HepG2 (cell line): ENCODE measurements around the gene MBD5. TPM values are rescaled to one million over a fixed set of nuclear protein-coding genes. Genes with fewer than 3 reads are reported as not detected.

ENCODE experiments used
- ATAC-seq: fragments of 200-7000 bp; cut with Tn5 transposase; 3 replicates; pipeline ENCODE4 v1.9.1; 2020; ENCODE audit warnings: mild to moderate bottlenecking, moderate library complexity
- BruUV-seq: library from RNA; stranded (reverse); fragments of 400-500 nt; replicated peaks from 2 replicates; lab custom pipeline; 2021; lab: Mats Ljungman, UMichigan
- CTCF ChIA-PET: fragments of 300-600 bp; formaldehyde crosslinking; extraction: SDS; loops from one replicate; lab custom pipeline; 2021; ENCODE audit warnings: low total read pairs, inconsistent platforms, low intra/inter-chr PET ratio; lab: Yijun Ruan, JAX
- POLR2A ChIA-PET: fragments of 350-600 bp; sonication (Branson Sonifier 250); formaldehyde crosslinking; loops from one replicate; lab custom pipeline; 2020; ENCODE audit warnings: antibody characterized with exemption, inconsistent platforms; lab: Yijun Ruan, JAX
- DNase-seq: peaks from one replicate; pipeline ENCODE4 v3.0.0-alpha.2; 2015; ENCODE audit warnings: low spot score
- FAIRE-seq: peaks from 3 replicates; lab custom pipeline; 2011; peaks lifted over from hg19 to GRCh38; lab: Jason Lieb, UNC
- H2AFZ ChIP-seq: one replicate; pipeline ENCODE4 v1.6.1; 2011; ENCODE audit warnings: low read length, inconsistent platforms
- H3K27ac ChIP-seq: fragments of 300-600 bp; 3 replicates; pipeline ENCODE4 v1.8.0; 2011; ENCODE audit warnings: mixed run types, mild to moderate bottlenecking, mixed read lengths, low read length, inconsistent platforms; ENCODE audit not compliant: insufficient read depth; ENCODE audit errors: extremely low read length
- H3K27me3 ChIP-seq, 2 experiments: fragments of 200-600 bp in 1 of 2; 2 replicates in 1 of 2; 3 replicates in 1 of 2; pipeline versions ENCODE4 v1.6.0 to v1.8.0; 2011; ENCODE audit warnings: low read length in 2 of 2, mild to moderate bottlenecking in 2 of 2, moderate library complexity in 2 of 2, inconsistent platforms in 1 of 2; ENCODE audit not compliant: insufficient read depth in 2 of 2, control insufficient read depth in 1 of 2
- H3K36me3 ChIP-seq, 2 experiments: fragments of 200-600 bp in 1 of 2; replicated peaks in 1 of 2; 2 replicates in 1 of 2; 3 replicates in 1 of 2; pipeline versions ENCODE4 v1.5.1 to v1.8.0; 2011; ENCODE audit warnings: low read length in 2 of 2, inconsistent platforms in 1 of 2; ENCODE audit not compliant: insufficient read depth in 2 of 2, control insufficient read depth in 1 of 2
- H3K4me1 ChIP-seq: 2 replicates; pipeline ENCODE4 v1.5.1; 2012; ENCODE audit warnings: low read length, inconsistent platforms; ENCODE audit not compliant: insufficient read depth
- H3K4me2 ChIP-seq: 2 replicates; pipeline ENCODE4 v1.6.0; 2011; ENCODE audit warnings: low read depth, low read length, inconsistent platforms
- H3K4me3 ChIP-seq, 3 experiments: fragments of 200-600 bp in 1 of 3; sonication (generic), shearing (Covaris generic) in 1 of 3; replicated peaks in 1 of 3; 2 replicates each; pipeline ENCODE4 v1.5.1; 2011 to 2016; ENCODE audit warnings: low read length in 3 of 3, inconsistent platforms in 2 of 3, low read depth in 2 of 3, mild to moderate bottlenecking in 2 of 3, control low read depth in 1 of 3, mixed read lengths in 1 of 3; ENCODE audit not compliant: insufficient read depth in 1 of 3
- H3K79me2 ChIP-seq: one replicate; pipeline ENCODE4 v1.6.1; 2011; ENCODE audit warnings: low read length, inconsistent platforms; ENCODE audit not compliant: insufficient read depth
- H3K9ac ChIP-seq: 2 replicates; pipeline ENCODE4 v1.6.0; 2011; ENCODE audit warnings: mild to moderate bottlenecking, low read depth, low read length, inconsistent platforms; ENCODE audit not compliant: insufficient read depth
- H3K9me3 ChIP-seq: 2 replicates; pipeline ENCODE4 v1.5.1; 2012; ENCODE audit warnings: mild to moderate bottlenecking, low read length
- H4K20me1 ChIP-seq: 2 replicates; pipeline ENCODE4 v1.6.0; 2011; ENCODE audit warnings: inconsistent platforms, mild to moderate bottlenecking, low read length, moderate library complexity; ENCODE audit not compliant: insufficient read depth
- ARID5B ChIP-seq: IDR thresholded peaks from 2 replicates; pipeline ENCODE4 v1.4.0; 2020; ENCODE audit warnings: mild to moderate bottlenecking, missing genetic modification reagents
- CEBPG ChIP-seq: IDR thresholded peaks from 2 replicates; pipeline ENCODE4 v1.6.1; 2016
- E2F1 ChIP-seq: sonication (generic); formaldehyde crosslinking; IDR thresholded peaks from 2 replicates; pipeline ENCODE4 v1.5.0; 2020; ENCODE audit warnings: missing genetic modification reagents
- EHMT2 ChIP-seq: fragments of 200-600 bp; sonication (generic); IDR thresholded peaks from 2 replicates; pipeline ENCODE4 v1.7.0; 2017; ENCODE audit warnings: antibody characterized with exemption, low read depth, low read length, borderline replicate concordance
- SMAD9 ChIP-seq: sonication (generic); formaldehyde crosslinking; IDR thresholded peaks from 2 replicates; pipeline ENCODE4 v1.5.1; 2020; ENCODE audit warnings: mild to moderate bottlenecking, missing genetic modification reagents
- SP5 ChIP-seq: IDR thresholded peaks from 2 replicates; pipeline ENCODE4 v1.6.1; 2016; ENCODE audit warnings: low read depth, borderline replicate concordance
- SRSF1 ChIP-seq: fragments of 200-400 bp; formaldehyde crosslinking; optimal IDR thresholded peaks from 2 replicates; pipeline ENCODE3; 2017; ENCODE audit warnings: mild to moderate bottlenecking, low read depth, low read length, moderate library complexity
- YY1 ChIP-seq: IDR thresholded peaks from 2 replicates; pipeline ENCODE4 v1.6.1; 2011; ENCODE audit warnings: low read length, low read depth, moderate library complexity, mild to moderate bottlenecking; ENCODE audit not compliant: insufficient read depth, insufficient replicate concordance
- ZFYVE20 ChIP-seq: sonication (generic); formaldehyde crosslinking; IDR thresholded peaks from 2 replicates; pipeline ENCODE4 v1.8.0; 2023; ENCODE audit warnings: low read depth, mild to moderate bottlenecking, moderate library complexity, missing genetic modification reagents, borderline replicate concordance
- ZNF329 ChIP-seq: sonication (generic); formaldehyde crosslinking; IDR thresholded peaks from 2 replicates; pipeline ENCODE4 v1.9.0; 2021; ENCODE audit warnings: low read depth, mild to moderate bottlenecking, missing genetic modification reagents
- ZNF749 ChIP-seq: sonication (generic); formaldehyde crosslinking; IDR thresholded peaks from 2 replicates; pipeline ENCODE4 v1.8.0; 2022; ENCODE audit warnings: mild to moderate bottlenecking, missing genetic modification reagents, moderate library complexity, borderline replicate concordance
- ZNF761 ChIP-seq: sonication (generic); formaldehyde crosslinking; conservative IDR thresholded peaks from 2 replicates; pipeline ENCODE4 v1.4.0; 2020; ENCODE audit warnings: mild to moderate bottlenecking, missing genetic modification reagents
- ZSCAN5A ChIP-seq: sonication (generic); formaldehyde crosslinking; IDR thresholded peaks from 2 replicates; pipeline ENCODE4 v1.8.0; 2022; ENCODE audit warnings: mild to moderate bottlenecking, missing genetic modification reagents, borderline replicate concordance
- WGBS: methylation state at CpG from one replicate; pipeline ENCODE4 v1.1.6; 2017; ENCODE audit warnings: low lambda C conversion rate; 5-methylcytosine and 5-hydroxymethylcytosine counted together
- in situ Hi-C: cut with HindIII; loops from 2 replicates; pipeline ENCODE4 v1.10.0; 2017; ENCODE audit warnings: low pct_unique_long_range_greater_than_20kb; ENCODE audit not compliant: extremely low pct_ligation_motif_present
- intact Hi-C: fragments of 100-400 bp; cut with micrococcal nuclease; formaldehyde crosslinking; loops from one replicate; pipeline ENCODE4 v1.10.0; 2022; ENCODE audit not compliant: unreplicated experiment
- polyA plus RNA-seq, 8 experiments: library from polyadenylated mRNA; depleted of rRNA in 3 of 8; stranded (reverse) in 7 of 8; unstranded in 1 of 8; fragments of >200 nt; fragmentation: Illumina TruSeq in 4 of 8; extraction: Trizol in 4 of 8; gene quantifications; 2 replicates each; pipeline versions ENCODE4 v1.2.1 to v1.2.3, GENCODE V29; 2011 to 2016; ENCODE audit warnings: low read depth in 4 of 8, missing spikeins in 1 of 8, mixed read lengths in 1 of 8; ENCODE audit not compliant: insufficient read depth in 1 of 8
- total RNA-seq, 5 experiments: library from RNA; depleted of rRNA; stranded (reverse); fragments of >200 nt; fragmentation: Illumina TruSeq; extraction: Trizol; gene quantifications; 2 replicates each; pipeline ENCODE4 v1.2.3, GENCODE V29; 2016; ENCODE audit warnings: low read depth in 1 of 5

The MBD5 gene
- total and polyA plus RNA-seq, 2 of the 13 experiments (the other 11 are each of a cell fraction or from before 2014, with no cell fraction given) = 13.5 to 26.4 TPM

GRCh38 chr2:148048475-148049221 lies 27.8 kb downstream of the MBD5 start:
- no peak for FAIRE-seq
- CTCF ChIA-PET = no interaction called here
- H3K9ac ChIP-seq = no peak overlapping the region
- BruUV-seq = no TSS peak
- H2AFZ ChIP-seq = no peak overlapping the region
- H3K9me3 ChIP-seq = no peaks in the 10 kb centered on the region
- H3K27ac ChIP-seq = no peak overlapping the region
- peak; percentile 29; the same call in 1 of the 3 replicates for ATAC-seq
- TF ChIP-seq E2F1 (CRISPR knock-in tag) = no peak
- TF ChIP-seq ZNF761 (CRISPR knock-in tag) = no peak
- no peak for TF ChIP-seq SRSF1
- TF ChIP-seq YY1 = no peak
- no peak for TF ChIP-seq ZNF749 (CRISPR knock-in tag)
- no peak for TF ChIP-seq CEBPG
- TF ChIP-seq ZFYVE20 (CRISPR knock-in tag) = no peak
- TF ChIP-seq ZSCAN5A (CRISPR knock-in tag) = no peak
- TF ChIP-seq ARID5B = no peak
- TF ChIP-seq SP5 (CRISPR knock-in tag) = no peak
- TF ChIP-seq EHMT2 = no peak
- no peak for TF ChIP-seq ZNF329 (CRISPR knock-in tag)
- no peak for TF ChIP-seq SMAD9 (CRISPR knock-in tag)
- H3K4me2 ChIP-seq = no peak overlapping the region
- intact Hi-C loops (no loop called here), in situ Hi-C loops (no loop called here)
- H3K36me3 ChIP-seq = no peaks in the 10 kb centered on the region
- no peak for DNase-seq
- POLR2A ChIA-PET = no interaction called here
- H3K27me3 ChIP-seq = no peaks in the 10 kb centered on the region
- no peaks in the 10 kb centered on the region for H3K79me2 ChIP-seq
- H3K4me1 ChIP-seq = peaks cover 25% of the 10 kb centered on the region
- WGBS = 96% methylated on average over 1 of the region's 1 CpG
- H4K20me1 ChIP-seq = 0 out of 2 replicates have a peak, but pooled peaks cover 2% of the 10 kb centered on the region
- no peak overlapping the region for H3K4me3 ChIP-seq
